HEK293 (cell line): ENCODE data around the gene VSTM2B.

Experiments used
- YY1 ChIP-seq: fragments of 450-650 bp; formaldehyde crosslinking; IDR thresholded peaks from 2 replicates; pipeline ENCODE4 v1.5.1; 2018; ENCODE audit warnings: missing biosample characterization, missing genetic modification characterization
- ZNF174 ChIP-seq: fragments of 450-650 bp; formaldehyde crosslinking; IDR thresholded peaks from 2 replicates; pipeline ENCODE4 v1.5.0; 2017; ENCODE audit warnings: missing biosample characterization, mild to moderate bottlenecking, missing genetic modification characterization
- ZNF585B ChIP-seq: fragments of 450-650 bp; formaldehyde crosslinking; IDR thresholded peaks from 2 replicates; pipeline ENCODE4 v1.5.1; 2016; ENCODE audit warnings: missing biosample characterization, missing genetic modification characterization
- ZNF660 ChIP-seq: fragments of 450-650 bp; IDR thresholded peaks from 2 replicates; pipeline ENCODE4 v1.5.1; 2018; ENCODE audit warnings: missing biosample characterization, mild to moderate bottlenecking, missing genetic modification characterization
- ZNF777 ChIP-seq: fragments of 450-650 bp; formaldehyde crosslinking; IDR thresholded peaks from 2 replicates; pipeline ENCODE4 v1.5.1; 2017; ENCODE audit warnings: missing biosample characterization, missing genetic modification characterization, borderline replicate concordance
- TF ChIP-seq, protein P1 (sequence below): fragments of 450-650 bp; formaldehyde crosslinking; IDR thresholded peaks from 2 replicates; pipeline ENCODE4 v1.5.1; 2016; ENCODE audit warnings: missing biosample characterization, missing genetic modification characterization
- TF ChIP-seq, protein P2 (sequence below): fragments of 450-650 bp; formaldehyde crosslinking; IDR thresholded peaks from 2 replicates; pipeline ENCODE4 v1.5.1; 2016; ENCODE audit warnings: missing biosample characterization, missing genetic modification characterization

DNA sequence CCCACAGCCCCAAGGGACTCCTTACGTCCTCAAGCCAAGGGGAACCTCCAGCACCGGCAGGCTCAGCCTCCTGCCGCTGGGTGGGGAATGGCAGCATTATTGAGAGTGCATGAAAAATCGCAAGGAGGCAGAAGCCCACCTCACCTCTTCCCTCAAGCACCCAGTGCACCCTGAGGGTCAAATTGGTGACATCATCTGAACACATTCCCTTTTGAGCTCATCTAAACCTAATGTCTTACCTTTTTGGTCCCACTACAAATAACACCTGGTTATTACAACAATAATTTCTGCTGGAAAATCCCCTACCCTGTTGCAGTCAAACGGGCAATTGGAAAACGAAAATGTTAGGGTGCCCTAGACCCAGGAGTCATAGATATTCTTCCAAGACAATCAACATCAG, 68.1 kb downstream of the VSTM2B start:
- no peak for TF ChIP-seq ZNF585B (tag by site-specific recombination)
- TF ChIP-seq ZNF777 (tag by site-specific recombination), result no peak
- TF ChIP-seq ZNF174 (tag by site-specific recombination), result no peak
- TF ChIP-seq, protein P1, sequence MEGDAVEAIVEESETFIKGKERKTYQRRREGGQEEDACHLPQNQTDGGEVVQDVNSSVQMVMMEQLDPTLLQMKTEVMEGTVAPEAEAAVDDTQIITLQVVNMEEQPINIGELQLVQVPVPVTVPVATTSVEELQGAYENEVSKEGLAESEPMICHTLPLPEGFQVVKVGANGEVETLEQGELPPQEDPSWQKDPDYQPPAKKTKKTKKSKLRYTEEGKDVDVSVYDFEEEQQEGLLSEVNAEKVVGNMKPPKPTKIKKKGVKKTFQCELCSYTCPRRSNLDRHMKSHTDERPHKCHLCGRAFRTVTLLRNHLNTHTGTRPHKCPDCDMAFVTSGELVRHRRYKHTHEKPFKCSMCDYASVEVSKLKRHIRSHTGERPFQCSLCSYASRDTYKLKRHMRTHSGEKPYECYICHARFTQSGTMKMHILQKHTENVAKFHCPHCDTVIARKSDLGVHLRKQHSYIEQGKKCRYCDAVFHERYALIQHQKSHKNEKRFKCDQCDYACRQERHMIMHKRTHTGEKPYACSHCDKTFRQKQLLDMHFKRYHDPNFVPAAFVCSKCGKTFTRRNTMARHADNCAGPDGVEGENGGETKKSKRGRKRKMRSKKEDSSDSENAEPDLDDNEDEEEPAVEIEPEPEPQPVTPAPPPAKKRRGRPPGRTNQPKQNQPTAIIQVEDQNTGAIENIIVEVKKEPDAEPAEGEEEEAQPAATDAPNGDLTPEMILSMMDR (tag by site-specific recombination), result no peak
- no peak for TF ChIP-seq ZNF660 (tag by site-specific recombination)
- no peak for TF ChIP-seq YY1
- TF ChIP-seq, protein P2, sequence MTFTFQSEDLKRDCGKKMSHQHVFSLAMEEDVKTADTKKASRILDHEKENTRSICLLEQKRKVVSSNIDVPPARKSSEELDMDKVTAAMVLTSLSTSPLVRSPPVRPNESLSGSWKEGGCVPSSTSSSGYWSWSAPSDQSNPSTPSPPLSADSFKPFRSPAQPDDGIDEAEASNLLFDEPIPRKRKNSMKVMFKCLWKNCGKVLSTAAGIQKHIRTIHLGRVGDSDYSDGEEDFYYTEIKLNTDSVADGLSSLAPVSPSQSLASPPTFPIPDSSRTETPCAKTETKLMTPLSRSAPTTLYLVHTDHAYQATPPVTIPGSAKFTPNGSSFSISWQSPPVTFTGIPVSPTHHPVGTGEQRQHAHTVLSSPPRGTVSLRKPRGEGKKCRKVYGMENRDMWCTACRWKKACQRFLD, result no peak
